ENCODE measurements around the gene MYMK.

MYMK gene

DNA sequence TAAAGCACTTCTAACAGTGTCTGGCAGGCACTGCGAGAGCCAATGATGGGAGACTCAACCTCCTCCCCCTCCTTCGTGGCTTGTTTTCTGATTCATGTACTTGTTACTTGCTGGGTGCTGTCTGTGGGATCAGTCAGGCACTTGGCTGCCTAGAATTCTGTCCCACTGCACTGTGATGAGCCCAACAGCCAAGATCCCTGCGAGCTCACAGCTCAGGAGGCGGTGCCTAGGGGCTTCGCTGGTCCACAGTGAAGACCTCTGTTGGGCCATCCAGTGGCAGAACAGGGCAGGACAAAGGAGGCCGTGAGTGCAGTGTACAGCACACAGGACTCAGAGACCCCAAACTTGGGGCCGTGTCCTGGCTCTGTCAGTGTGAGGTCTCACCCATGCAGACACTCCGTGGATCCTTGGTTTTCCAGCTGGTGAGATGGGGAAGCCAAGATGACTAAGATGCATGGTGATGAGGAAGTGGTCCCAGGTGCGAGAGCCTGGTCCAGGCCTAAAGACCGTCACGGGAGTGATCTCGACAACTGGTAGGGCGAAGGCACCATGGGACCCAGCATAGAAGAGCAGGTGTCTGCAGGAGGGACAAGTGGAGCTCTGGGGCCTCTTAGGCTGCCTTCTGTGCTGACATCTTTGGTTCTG lies 19.5 kb downstream of the MYMK start:
- no peak for DNase-seq (ENCODE audit: low spot score)

- no peak for DNase-seq (ENCODE audit: low spot score)
Measured at GRCh38 chr9:133502112-133502511, 22.6 kb downstream of the MYMK start.

GRCh38 chr9:133499892-133500270 lies 24.9 kb downstream of the MYMK start:
- no peak for DNase-seq (ENCODE audit: low spot score)

- no peak for DNase-seq (ENCODE audit: low spot score)
Measured at GRCh38 chr9:133499132-133499891, 25.4 kb downstream of the MYMK start.

- DNase-seq (ENCODE audit: low spot score): no peak
Measured at GRCh38 chr9:133496861-133497842, 27.6 kb downstream of the MYMK start.

DNA sequence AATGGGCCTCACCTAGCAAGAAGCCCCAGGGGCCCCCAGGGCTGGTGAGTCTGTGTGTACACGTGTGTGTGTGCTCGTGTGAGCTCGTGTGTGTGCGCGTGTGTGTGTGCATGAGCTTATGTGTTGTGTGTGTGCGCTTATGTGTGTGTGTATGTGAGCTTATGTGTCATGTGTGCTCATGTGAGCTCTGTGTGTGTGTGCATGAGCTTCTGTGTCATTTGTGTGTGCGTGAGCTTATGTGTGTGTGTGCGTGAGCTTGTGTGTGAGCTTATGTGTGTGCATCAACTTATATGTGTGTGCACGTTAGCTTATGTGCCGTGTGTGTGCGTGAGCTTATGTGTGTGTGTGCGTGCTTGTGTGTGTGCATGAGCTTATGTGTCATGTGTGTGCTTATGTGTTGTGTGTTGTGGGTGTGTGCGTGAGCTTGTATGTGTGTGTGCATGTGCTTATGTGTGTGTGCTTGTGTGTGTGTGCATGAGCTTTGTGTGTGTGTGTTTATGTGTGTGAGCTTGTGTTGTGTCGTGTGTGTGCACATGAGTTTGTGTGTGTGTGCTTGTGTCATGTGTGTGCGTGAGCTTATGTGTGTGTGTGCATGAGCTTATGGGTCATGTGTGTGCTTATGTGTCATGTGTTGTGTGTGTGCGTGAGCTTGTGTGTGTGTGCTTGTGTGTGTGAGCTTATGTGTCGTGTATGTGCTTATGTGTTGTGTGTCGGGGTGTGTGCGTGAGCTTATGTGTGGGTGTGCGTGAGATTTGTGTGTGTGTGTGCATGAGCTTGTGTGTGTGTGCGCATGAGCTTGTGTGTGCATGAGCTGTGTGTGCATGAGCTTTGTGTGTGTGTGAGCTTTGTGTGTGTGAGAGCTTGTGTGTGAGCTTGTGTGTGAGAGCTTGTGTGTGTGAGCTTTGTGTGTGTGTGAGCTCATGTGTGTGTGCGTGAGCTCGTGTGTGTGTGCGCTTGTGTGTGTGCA lies 29.1 kb downstream of the MYMK start:
- DNase-seq (ENCODE audit: low spot score): no peak

GRCh38 chr9:133494636-133495326 lies 30.0 kb downstream of the MYMK start:
- DNase-seq (ENCODE audit: low spot score): no peak

DNA sequence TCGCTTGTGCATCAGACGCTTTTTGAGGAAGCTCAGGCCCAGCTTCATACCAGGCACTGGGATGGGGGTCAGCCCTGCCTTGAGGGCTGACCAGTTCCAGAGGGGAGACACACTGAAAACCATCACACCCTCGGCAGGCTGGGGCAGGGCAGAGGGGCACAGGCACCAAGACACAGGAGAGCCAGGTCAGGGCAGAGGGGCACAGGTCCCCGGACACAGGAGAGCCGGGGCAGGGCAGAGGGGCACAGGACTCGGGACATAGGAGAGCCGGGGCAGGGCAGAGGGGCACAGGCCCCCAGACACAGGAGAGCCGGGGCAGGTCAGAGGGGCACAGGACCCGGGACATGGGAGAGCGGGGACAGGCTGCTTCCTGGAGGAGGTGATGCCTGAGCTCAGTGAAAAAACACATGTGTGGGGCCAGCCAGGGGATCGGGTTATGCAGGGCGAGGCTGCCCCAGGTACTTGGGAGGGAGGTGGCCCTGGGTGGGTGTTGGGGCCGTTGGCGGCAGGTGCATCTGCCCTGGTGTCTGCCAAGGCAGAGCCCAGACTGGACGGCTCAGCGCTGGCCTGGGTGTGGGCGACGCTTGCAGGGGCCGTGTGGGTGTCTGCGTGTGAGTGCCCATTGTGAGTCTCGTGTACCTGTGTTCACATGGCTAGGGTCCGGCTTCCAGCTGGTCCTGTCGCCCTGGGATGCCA lies 30.8 kb downstream of the MYMK start:
- DNase-seq (ENCODE audit: low spot score): no peak

DNA sequence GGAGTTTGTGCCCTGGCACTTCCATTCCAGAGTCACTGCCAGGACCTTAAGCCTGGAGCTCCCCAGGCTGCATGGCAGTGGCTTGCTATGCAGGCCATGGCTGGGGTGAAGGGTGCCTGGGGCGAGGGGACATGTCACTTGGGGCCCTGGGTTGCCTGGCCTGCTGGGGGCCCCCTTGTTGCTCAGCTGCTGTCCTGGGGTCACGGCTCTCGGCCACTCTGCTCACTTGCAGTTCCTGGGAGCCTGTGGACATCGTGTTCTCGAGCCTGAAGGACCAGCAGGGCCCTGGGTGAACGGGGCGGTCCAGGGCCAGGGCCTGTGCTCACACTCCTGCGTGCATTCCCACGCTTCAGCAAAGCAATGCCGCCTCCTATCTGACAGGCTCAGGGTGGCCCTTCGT lies 31.3 kb downstream of the MYMK start:
- no peak for DNase-seq (ENCODE audit: low spot score)

DNA sequence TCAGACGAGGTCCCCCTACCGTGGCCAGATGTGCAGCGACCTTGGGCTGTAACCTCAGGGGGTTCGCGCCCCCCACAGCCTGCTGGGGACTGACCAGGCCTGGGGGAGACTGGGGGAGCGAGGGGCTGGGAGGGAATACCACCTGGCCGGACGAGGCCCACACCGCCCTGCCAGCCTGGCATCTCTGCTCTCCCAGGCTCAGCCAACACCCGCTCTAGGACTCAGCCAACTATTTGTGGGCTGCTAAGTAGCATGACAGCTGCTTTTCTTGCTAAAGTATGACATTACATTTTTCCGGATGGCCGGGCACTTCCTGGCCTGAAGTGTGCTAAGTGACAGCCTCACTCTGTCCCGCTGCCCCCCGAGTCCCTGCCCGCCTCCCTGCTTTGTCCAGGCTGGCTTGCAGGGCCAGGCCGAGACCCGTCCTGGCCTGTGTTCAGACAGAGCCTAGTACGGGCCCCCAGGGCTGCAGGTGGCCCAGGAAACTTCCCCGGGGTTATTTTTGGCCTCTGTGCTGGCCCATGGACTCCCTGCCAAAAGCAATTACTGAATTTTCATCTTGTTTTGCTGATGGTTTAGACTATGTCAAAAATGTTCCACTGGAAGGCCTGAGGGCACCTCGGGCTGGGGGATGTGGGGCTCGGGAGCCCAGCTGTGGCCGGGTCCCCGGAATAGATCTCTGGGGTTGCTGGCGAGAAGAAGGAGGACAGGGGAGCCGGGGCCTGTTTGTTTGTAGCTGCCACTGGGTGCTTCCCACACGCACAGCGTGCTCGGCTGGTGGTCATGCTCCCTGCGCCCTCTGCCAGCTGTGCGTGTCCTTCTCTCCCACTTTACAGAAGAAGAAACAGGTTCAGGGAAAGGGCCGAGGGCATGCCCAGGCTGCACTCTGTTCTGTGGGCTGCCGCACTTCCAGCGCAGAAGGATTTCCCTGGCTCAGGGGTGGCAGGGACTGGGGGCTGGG lies 32.4 kb downstream of the MYMK start:
- no peak for DNase-seq (ENCODE audit: low spot score)

GRCh38 chr9:133491656-133491925 lies 33.2 kb downstream of the MYMK start:
- no peak for DNase-seq (ENCODE audit: low spot score)

GRCh38 chr9:133490865-133491655 lies 33.7 kb downstream of the MYMK start:
- DNase-seq (ENCODE audit: low spot score): no peak

- DNase-seq (ENCODE audit: low spot score): no peak
Measured at GRCh38 chr9:133490201-133490681, 34.5 kb downstream of the MYMK start.

DNA sequence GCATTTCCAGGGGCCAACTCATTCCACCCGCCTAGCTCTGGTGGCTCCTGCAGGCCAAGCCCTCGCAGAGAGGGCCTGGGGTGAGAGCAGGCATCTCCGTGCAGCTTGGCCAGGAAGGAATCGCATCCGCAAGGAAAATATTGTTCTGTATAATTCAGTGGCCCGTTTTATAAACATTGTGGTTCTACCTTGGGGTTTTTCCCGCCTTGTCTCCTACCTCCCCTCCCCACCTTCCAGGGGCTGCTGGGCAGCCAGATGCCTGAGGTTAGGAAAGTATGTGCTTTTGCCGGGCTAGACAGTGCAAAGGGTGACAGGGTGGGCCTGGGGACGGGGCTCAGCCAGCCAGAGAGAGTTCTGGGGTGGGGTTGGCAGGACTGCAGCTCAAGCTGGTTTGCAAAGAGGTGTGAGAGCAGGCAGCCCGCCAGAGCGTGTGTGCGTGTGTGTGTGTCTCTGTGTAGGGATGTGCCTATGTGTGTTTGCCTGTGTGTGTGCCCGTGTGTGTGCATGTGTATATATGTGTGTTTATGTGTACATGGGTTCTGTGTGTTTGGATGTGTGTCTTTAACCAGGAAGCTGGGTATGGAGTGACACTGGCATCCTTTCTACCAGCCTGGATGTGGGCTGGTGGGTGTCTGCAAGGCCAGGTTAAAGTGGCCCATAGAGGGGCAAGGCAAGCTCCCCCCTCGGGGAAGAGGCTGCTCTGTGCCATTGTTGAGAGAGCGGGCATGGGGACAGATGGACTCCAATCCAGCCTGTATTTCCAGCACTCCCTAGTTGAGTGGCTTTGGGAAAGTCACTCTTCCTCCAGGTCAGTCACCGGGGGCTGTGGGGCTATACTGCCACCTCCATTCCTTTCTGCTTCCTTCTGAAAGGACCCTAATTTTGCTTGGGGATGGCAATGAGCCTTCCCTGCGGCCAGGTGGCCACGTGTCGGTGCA lies 35.2 kb downstream of the MYMK start:
- no peak for DNase-seq (ENCODE audit: low spot score)

DNA sequence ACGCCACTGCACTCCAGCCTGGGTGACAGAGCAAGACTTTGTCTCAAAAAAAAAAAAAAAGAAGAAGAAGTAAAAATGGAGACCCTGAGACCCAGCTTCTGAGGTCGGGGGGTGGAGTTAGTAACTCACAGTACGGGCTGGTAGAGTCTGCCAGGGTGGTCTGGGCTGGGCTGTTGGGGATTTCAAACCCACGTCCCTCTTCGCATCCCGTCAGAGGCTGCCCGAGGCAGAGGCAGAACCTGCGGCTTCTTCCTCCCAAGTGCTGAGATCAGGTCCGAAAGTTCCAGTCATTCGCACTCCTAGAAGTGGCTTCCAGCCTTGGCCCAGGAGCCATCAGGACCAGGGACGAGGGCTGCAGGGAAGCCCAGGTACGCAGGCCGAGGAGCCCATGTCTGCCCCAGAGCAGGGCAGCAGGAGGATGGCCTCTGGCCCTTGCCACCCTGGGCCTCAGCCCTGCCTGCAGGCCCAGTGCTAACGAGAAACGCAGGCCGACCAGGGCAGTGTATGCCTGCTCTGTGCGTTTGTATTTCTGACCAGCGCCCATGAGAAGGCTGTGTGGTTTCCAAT lies 36.0 kb downstream of the MYMK start:
- DNase-seq (ENCODE audit: low spot score): no peak

DNA sequence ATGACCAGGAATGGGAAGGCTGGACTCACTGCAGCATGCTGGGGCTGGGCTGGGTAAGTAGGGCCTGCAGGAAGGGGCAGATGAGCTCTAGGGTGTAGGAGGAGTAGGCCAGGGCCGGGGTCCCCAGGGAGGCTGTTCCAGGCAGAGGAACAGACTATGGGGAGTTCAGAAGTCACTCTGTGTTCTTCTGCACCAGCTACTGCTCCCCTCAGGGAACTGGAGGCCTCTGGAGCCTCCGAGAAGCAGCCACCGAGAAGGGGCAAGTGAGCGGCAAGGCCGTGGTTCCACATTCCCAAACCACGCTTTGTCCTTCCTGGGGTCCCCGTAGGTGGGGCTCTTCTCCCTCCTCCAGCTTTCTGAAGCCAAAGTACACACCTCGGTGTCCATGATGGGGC lies 37.4 kb downstream of the MYMK start:
- no peak for DNase-seq (ENCODE audit: low spot score)
